ENCODE results near the gene MAFF.

MAFF gene

DNA sequence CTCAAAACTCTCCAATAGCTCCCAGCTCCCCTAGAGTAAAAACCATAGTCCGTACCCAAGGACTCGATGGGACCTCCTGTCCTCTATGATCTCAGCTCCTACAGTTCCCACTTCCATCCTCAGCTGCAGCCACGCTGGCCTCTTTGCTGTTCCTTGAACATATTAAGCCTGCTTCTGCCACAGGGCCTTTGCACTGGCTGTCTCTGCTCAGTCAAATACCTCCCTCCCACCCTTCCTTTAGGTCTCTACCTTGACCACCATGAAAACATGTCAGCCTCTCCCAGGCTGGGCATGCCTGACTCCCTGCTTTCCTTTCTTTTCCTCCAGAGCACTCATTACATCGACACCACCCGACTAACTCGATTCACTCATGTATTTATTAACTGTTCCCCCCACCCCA, 46.5 kb downstream of the MAFF start:
- H3K79me2 ChIP-seq (ENCODE audit: insufficient read depth, low read depth) = no peaks in the 10 kb centered on the region
- no peaks in the 10 kb centered on the region for H3K27me3 ChIP-seq (ENCODE audit: insufficient read depth, low read depth)
- H2AFZ ChIP-seq (ENCODE audit: low read depth) = no peak overlapping the region
- H3K9ac ChIP-seq = no peak overlapping the region
- TF ChIP-seq, protein P1, sequence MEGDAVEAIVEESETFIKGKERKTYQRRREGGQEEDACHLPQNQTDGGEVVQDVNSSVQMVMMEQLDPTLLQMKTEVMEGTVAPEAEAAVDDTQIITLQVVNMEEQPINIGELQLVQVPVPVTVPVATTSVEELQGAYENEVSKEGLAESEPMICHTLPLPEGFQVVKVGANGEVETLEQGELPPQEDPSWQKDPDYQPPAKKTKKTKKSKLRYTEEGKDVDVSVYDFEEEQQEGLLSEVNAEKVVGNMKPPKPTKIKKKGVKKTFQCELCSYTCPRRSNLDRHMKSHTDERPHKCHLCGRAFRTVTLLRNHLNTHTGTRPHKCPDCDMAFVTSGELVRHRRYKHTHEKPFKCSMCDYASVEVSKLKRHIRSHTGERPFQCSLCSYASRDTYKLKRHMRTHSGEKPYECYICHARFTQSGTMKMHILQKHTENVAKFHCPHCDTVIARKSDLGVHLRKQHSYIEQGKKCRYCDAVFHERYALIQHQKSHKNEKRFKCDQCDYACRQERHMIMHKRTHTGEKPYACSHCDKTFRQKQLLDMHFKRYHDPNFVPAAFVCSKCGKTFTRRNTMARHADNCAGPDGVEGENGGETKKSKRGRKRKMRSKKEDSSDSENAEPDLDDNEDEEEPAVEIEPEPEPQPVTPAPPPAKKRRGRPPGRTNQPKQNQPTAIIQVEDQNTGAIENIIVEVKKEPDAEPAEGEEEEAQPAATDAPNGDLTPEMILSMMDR (conservative IDR thresholded peaks at IDR 0.05; ENCODE audit: low read depth, low read length) = no peak
- no peak overlapping the region for H3K4me3 ChIP-seq (IDR thresholded peaks at IDR 0.05; ENCODE audit: insufficient read depth, low read depth, low read length)
- H3K36me3 ChIP-seq (ENCODE audit: insufficient read depth) = no peaks in the 10 kb centered on the region
- peaks cover 4% of the 10 kb centered on the region for H3K4me1 ChIP-seq (ENCODE audit: low read depth, poor library complexity, severe bottlenecking)
- no peak overlapping the region for H3K27ac ChIP-seq
- H3K4me2 ChIP-seq = no peak overlapping the region
- no peaks in the 10 kb centered on the region for H4K20me1 ChIP-seq (ENCODE audit: insufficient read depth)

DNA sequence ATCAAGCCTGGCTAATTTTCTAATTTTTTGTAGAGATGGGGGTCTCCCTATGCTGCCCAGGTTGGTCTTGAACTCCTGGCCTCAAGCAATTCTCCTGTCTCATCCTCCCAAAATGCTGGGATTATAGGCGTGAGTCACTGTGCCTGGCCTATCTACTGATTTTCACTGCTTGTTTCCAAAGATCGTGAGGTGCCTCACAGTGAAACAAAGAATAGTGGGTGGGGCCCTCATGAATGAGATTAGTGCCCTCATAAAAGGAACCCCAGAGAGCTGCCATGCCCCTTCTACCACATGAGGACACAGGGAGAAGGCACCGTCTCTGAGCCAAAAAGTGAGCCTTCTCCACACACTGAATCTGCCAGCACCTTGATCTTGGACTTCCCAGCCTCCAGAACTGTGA, 47.5 kb downstream of the MAFF start:
- no peaks in the 10 kb centered on the region for H3K27me3 ChIP-seq (ENCODE audit: insufficient read depth, low read depth)
- no peak overlapping the region for H2AFZ ChIP-seq (ENCODE audit: low read depth)
- no peaks in the 10 kb centered on the region for H4K20me1 ChIP-seq (ENCODE audit: insufficient read depth)
- H3K79me2 ChIP-seq (ENCODE audit: insufficient read depth, low read depth) = no peaks in the 10 kb centered on the region
- TF ChIP-seq, protein P1 (conservative IDR thresholded peaks at IDR 0.05; ENCODE audit: low read depth, low read length) = no peak
- H3K36me3 ChIP-seq (ENCODE audit: insufficient read depth) = no peaks in the 10 kb centered on the region
- no peak overlapping the region for H3K27ac ChIP-seq
- no peak overlapping the region for H3K4me2 ChIP-seq
- H3K4me3 ChIP-seq (IDR thresholded peaks at IDR 0.05; ENCODE audit: insufficient read depth, low read depth, low read length) = no peak overlapping the region
- peaks cover 4% of the 10 kb centered on the region for H3K4me1 ChIP-seq (ENCODE audit: low read depth, poor library complexity, severe bottlenecking)
- no peak overlapping the region for H3K9ac ChIP-seq

DNA sequence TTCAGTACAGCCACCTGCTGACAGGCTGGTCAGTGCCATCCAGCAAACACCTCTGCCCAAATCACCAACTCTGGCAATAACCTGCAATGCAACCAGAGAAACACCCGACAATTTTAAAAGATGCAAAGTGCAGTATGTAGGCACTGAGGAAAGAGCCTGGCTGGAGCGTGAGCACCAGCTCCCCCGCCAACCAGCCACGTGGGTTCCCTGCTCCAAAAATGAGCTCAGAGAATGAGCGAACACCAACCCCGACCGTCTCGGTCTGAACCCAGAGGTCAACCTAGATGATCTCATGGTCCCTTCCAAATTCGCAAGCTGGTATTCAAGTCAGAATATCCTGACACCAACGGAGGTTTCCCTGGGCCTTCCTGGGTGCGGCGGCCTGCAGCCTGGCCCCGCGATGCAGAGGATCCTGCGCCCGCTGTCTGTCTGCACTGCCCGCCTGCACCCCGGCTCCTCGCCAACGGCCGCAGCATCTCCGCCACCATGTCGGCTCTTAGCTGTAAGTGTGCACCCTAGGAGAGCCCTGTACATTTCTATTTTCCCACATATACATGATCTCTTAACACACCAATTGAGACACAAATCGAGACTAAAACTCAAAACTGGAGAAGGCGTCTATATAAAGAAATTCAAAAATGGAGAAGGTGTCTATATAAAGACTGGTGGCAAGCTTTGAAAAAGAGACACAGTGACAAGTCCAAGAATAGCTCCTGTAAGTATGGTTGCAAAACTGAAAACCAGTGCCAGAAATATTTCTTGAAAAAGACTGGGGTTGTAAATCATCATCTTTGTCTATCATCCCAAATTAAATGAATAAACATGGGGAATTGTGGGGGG, 48.2 kb downstream of the MAFF start:
- H3K4me2 ChIP-seq = no peak overlapping the region
- no peaks in the 10 kb centered on the region for H4K20me1 ChIP-seq (ENCODE audit: insufficient read depth)
- H3K27ac ChIP-seq = no peak overlapping the region
- H3K9ac ChIP-seq = no peak overlapping the region
- no peaks in the 10 kb centered on the region for H3K36me3 ChIP-seq (ENCODE audit: insufficient read depth)
- H3K4me1 ChIP-seq (ENCODE audit: low read depth, poor library complexity, severe bottlenecking) = no peaks in the 10 kb centered on the region
- H3K4me3 ChIP-seq (IDR thresholded peaks at IDR 0.05; ENCODE audit: insufficient read depth, low read depth, low read length) = no peak overlapping the region
- TF ChIP-seq, protein P1 (conservative IDR thresholded peaks at IDR 0.05; ENCODE audit: low read depth, low read length) = no peak
- no peak overlapping the region for H2AFZ ChIP-seq (ENCODE audit: low read depth)
- H3K79me2 ChIP-seq (ENCODE audit: insufficient read depth, low read depth) = no peaks in the 10 kb centered on the region
- no peaks in the 10 kb centered on the region for H3K27me3 ChIP-seq (ENCODE audit: insufficient read depth, low read depth)

DNA sequence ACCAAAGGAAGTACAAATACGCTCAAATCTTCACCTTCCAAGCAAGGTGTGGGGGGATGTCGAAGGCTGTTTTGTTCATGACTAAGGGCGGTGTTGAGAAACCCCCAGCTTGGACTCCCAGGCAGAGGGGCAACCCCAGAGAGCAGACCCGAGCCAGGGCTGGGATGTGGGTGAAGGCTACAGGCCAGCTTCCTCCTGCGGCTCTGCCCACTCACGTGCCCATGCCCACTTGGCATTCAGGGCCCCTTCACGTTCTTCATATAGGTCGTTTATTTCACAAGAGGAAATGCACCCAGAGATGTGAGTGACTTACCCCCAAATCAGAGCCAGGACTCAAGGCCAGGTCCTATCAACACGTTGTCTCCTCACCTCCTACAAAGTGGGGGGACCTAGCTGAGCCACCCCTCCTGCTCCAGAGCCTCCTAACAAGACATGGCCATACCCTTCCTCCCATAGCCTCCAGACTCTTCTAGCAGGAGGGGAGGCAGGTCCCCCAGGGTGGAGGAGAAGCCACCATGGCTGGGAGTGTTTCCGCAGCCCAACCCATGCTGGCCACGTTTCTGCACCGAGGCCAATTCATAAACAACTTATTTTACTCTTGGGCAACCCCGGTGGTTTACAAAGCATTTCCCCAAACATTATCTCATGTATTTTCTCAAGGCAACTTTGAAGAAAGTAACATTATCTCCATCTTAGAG, 49.0 kb downstream of the MAFF start:
- no peak overlapping the region for H2AFZ ChIP-seq (ENCODE audit: low read depth)
- H4K20me1 ChIP-seq (ENCODE audit: insufficient read depth) = no peaks in the 10 kb centered on the region
- H3K4me1 ChIP-seq (ENCODE audit: low read depth, poor library complexity, severe bottlenecking) = no peaks in the 10 kb centered on the region
- no peak overlapping the region for H3K4me3 ChIP-seq (IDR thresholded peaks at IDR 0.05; ENCODE audit: insufficient read depth, low read depth, low read length)
- no peaks in the 10 kb centered on the region for H3K36me3 ChIP-seq (ENCODE audit: insufficient read depth)
- H3K27me3 ChIP-seq (ENCODE audit: insufficient read depth, low read depth) = no peaks in the 10 kb centered on the region
- H3K27ac ChIP-seq = no peak overlapping the region
- no peak overlapping the region for H3K9ac ChIP-seq
- TF ChIP-seq, protein P1 (conservative IDR thresholded peaks at IDR 0.05; ENCODE audit: low read depth, low read length) = no peak
- no peak overlapping the region for H3K4me2 ChIP-seq
- H3K79me2 ChIP-seq (ENCODE audit: insufficient read depth, low read depth) = 0 out of 2 replicates have a peak, but pooled peaks cover 5% of the 10 kb centered on the region

All from KMS-11 (cell line).